Nephron progenitor cell (in vitro differentiated cells): ENCODE results near the gene TFRC.
"Not testable (repeated sequence)": the region's sequence is repeated elsewhere in the genome, so short reads cannot be mapped to it uniquely, and the experiment has no call there.

ENCODE experiments used
- DNase-seq: peaks from one replicate; pipeline ENCODE4 v3.0.0; 2021
- H3K27ac Mint-ChIP-seq: 2 replicates; pipeline ENCODE4 v1.8.0; 2021; ENCODE audit warnings: mild to moderate bottlenecking, moderate library complexity, mixed read lengths
- H3K27me3 Mint-ChIP-seq: 2 replicates; pipeline ENCODE4 v1.8.0; 2021; ENCODE audit warnings: mild to moderate bottlenecking, low read depth, mixed read lengths; ENCODE audit not compliant: poor library complexity
- H3K36me3 Mint-ChIP-seq: 2 replicates; pipeline ENCODE4 v1.8.0; 2021; ENCODE audit warnings: low read depth, mixed read lengths
- H3K4me1 Mint-ChIP-seq: 2 replicates; pipeline ENCODE4 v1.8.0; 2021; ENCODE audit warnings: mixed read lengths
- H3K4me3 Mint-ChIP-seq: 2 replicates; pipeline ENCODE4 v1.8.0; 2021; ENCODE audit warnings: mild to moderate bottlenecking, moderate library complexity, mixed read lengths
- H3K9me3 Mint-ChIP-seq: 2 replicates; pipeline ENCODE4 v1.8.0; 2021; ENCODE audit warnings: mild to moderate bottlenecking, moderate library complexity, mixed read lengths
- TF ChIP-seq, protein P1 (sequence below): fragments of 200-600 bp; sonication (generic); IDR thresholded peaks from 2 replicates; pipeline ENCODE4 v1.5.0; 2021; ENCODE audit warnings: antibody characterized with exemption

TFRC gene

DNA sequence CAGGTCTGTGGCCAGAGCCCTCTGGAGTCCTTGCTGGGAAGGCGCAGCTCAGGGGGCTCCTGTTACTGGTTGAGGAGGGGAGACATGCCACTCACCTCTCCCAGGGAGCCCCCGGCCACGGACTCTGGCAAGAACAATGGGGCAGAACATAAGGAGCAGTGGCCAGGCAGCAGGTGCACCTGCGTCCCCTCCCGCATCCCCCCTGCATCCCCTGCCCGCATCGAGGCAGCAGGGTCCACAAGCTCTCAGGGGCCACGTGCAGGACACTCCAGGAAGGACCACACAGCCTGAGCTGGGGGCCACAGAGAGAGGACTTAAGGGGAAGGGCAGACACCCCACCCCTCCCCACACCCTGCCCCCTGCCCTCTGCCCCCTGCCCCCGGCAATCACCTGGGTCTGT, 73.0 kb downstream of the TFRC start:
- Mint-ChIP-seq H3K27me3 (peaks cover 30% of the 10 kb centered on the region), H3K27ac (no peak overlapping the region), H3K36me3 (no peaks in the 10 kb centered on the region), H3K4me3 (no peak overlapping the region), H3K4me1 (no peaks in the 10 kb centered on the region), H3K9me3 (peaks cover 25% of the 10 kb centered on the region)
- DNase-seq = no peak
- TF ChIP-seq, protein P1, sequence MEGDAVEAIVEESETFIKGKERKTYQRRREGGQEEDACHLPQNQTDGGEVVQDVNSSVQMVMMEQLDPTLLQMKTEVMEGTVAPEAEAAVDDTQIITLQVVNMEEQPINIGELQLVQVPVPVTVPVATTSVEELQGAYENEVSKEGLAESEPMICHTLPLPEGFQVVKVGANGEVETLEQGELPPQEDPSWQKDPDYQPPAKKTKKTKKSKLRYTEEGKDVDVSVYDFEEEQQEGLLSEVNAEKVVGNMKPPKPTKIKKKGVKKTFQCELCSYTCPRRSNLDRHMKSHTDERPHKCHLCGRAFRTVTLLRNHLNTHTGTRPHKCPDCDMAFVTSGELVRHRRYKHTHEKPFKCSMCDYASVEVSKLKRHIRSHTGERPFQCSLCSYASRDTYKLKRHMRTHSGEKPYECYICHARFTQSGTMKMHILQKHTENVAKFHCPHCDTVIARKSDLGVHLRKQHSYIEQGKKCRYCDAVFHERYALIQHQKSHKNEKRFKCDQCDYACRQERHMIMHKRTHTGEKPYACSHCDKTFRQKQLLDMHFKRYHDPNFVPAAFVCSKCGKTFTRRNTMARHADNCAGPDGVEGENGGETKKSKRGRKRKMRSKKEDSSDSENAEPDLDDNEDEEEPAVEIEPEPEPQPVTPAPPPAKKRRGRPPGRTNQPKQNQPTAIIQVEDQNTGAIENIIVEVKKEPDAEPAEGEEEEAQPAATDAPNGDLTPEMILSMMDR = no peak

DNA sequence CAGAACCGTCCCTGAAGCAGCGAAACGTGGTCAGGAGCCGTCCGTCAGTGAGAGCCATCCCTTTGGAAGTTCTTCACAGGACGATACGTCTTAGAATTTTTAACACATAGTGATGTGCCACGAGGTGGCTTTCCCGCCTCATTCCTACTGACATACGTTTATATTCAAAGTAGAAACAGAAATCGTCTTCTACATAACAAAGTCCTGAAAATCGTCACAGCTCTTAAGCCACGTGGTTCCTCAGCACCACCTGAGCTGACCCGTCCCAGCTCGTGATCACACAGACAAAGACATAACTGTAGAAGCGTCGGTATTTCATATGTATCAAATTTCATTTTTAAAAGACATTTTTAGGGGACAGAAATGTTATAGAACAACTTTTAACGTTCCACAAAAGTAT, 73.5 kb downstream of the TFRC start:
- Mint-ChIP-seq H3K27me3 (peaks cover 30% of the 10 kb centered on the region), H3K4me1 (no peaks in the 10 kb centered on the region), H3K36me3 (no peaks in the 10 kb centered on the region), H3K27ac (no peak overlapping the region), H3K9me3 (peaks cover 25% of the 10 kb centered on the region), H3K4me3 (no peak overlapping the region)
- TF ChIP-seq, protein P1 = no peak
- DNase-seq = no peak

DNA sequence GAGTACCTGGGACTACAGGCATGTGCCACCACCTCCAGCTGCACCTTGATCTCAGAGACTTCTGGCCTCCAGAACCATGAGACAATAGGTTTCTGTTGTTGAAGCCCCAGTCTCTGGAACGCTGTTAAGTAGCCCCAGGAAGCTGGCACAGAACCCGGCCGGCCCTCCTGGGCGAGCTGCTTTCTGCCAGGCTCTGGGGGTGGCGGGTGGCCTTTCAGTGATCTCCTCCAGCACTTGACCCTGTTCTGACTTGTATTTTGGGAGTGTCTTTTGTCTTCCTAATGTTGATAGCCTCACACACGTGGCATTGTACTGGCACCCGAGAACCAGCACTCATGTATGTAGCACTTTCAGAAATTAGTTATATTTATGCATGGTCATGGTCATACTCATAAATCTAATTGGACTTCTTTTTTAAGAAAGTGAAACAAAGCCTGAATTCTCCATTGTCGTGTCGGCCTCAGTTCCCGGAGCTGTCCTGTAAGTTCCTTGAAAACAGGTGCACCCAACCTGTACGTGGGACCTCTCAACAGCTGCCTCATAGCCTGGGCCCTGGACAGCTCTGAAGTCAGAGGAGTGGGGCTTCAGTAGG, 74.0 kb downstream of the TFRC start:
- Mint-ChIP-seq H3K36me3 (no peaks in the 10 kb centered on the region), H3K9me3 (peaks cover 25% of the 10 kb centered on the region), H3K27ac (no peak overlapping the region), H3K4me3 (no peak overlapping the region), H3K27me3 (peaks cover 30% of the 10 kb centered on the region), H3K4me1 (no peaks in the 10 kb centered on the region)
- TF ChIP-seq, protein P1 = no peak
- DNase-seq = no peak

DNA sequence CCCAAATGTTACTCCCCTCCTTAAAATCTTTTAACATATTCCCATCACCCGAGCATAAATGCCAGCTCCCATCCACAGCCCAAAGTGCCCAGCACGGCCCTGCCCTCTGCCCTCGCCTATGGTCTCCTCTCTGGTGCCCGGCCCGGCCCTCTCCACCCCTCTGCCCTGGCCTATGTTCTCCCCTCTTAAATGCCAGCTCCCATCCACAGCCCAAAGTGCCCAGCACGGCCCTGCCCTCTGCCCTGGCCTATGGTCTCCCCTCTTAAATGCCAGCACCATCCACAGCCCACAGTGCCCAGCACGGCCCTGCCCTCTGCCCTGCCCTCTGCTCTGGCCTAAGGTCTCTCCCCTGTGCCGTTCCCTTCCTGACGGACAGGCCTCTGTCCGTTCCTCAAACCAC, 76.6 kb downstream of the TFRC start:
- not testable (repeated sequence) for H3K4me1 Mint-ChIP-seq, H3K36me3 Mint-ChIP-seq, H3K27ac Mint-ChIP-seq, H3K4me3 Mint-ChIP-seq, DNase-seq
- Mint-ChIP-seq H3K27me3 (peaks cover 33% of the 10 kb centered on the region), H3K9me3 (peaks cover 14% of the 10 kb centered on the region)

DNA sequence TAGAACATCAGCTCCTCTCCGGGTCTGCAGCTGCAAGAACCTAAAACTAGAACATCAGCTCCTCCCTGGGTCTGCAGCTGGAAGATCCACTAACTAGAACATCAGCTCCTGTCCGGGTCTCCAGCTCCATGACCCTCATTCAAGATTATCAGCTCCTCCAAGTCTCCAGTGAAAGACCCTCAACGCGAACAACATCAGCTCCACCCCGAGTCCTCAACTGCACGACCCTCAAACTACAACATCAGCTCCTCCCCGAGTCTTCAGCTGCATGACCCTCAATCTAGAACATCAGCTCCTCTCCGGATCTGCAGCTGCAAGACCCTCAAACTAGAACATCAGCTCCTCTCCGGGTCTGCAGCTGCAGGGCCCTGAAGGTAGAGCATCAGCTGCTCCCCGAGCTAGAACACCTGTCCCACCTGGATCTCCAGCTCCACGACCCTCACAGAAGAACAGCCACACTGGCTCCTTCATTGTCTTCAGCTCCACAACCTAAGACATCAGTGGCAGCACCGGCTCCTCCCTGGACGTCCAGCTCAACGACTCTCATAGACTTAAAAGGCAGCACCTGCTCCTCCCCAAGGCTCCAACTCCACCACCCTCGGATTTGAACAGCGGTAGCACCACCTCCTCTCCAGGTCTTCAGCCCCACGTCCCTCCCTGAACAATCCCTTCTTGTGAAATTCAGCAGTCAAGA, 77.4 kb downstream of the TFRC start:
- H3K4me3 Mint-ChIP-seq, H3K27ac Mint-ChIP-seq, DNase-seq, H3K4me1 Mint-ChIP-seq, H3K36me3 Mint-ChIP-seq: not testable (repeated sequence)
- H3K9me3 Mint-ChIP-seq = peaks cover 12% of the 10 kb centered on the region
- H3K27me3 Mint-ChIP-seq = peaks cover 29% of the 10 kb centered on the region

DNA sequence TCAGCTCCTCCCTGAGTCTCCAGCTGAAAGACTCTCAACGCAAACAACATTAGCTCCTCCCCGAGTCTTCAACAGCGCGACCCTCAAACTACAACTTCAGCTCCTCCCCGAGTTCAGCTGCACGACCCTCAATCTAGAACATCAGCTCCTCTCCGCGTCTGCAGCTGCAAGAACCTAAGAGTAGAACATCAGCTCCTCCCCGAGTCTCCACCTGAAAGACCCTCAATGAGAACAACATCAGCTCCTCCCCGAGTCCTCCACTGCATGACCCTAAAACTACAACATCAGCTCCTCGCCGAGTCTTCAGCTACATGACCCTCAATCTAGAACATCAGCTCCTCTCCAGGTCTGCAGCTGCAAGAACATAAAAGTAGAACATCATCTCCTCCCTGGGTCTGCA, 78.3 kb downstream of the TFRC start:
- H3K36me3 Mint-ChIP-seq = no peaks in the 10 kb centered on the region
- TF ChIP-seq, protein P1 = no peak
- no peak for DNase-seq
- H3K9me3 Mint-ChIP-seq = peaks cover 12% of the 10 kb centered on the region
- H3K27ac Mint-ChIP-seq = no peak overlapping the region
- no peak overlapping the region for H3K4me3 Mint-ChIP-seq
- H3K27me3 Mint-ChIP-seq = peaks cover 34% of the 10 kb centered on the region
- no peaks in the 10 kb centered on the region for H3K4me1 Mint-ChIP-seq

DNA sequence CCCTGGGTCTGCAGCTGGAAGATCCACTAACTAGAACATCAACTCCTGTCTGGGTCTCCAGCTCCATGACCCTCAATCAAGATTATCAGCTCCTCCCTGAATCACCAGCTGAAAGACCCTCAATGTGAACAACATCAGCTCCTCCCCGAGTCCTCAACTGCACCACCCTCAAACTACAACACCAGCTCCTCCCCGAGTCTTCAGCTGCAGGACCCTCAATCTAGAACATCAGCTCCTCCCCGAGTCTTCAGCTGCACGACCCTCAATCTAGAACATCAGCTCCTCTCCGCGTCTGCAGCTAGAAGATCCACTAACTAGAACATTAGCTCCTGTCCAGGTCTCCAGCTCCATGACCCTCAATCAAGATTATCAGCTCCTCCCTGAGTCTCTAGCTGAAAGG, 79.2 kb downstream of the TFRC start:
- not testable (repeated sequence) for DNase-seq, H3K36me3 Mint-ChIP-seq, H3K4me1 Mint-ChIP-seq, H3K4me3 Mint-ChIP-seq, H3K27ac Mint-ChIP-seq
- Mint-ChIP-seq H3K27me3 (peaks cover 30% of the 10 kb centered on the region), H3K9me3 (peaks cover 12% of the 10 kb centered on the region)

DNA sequence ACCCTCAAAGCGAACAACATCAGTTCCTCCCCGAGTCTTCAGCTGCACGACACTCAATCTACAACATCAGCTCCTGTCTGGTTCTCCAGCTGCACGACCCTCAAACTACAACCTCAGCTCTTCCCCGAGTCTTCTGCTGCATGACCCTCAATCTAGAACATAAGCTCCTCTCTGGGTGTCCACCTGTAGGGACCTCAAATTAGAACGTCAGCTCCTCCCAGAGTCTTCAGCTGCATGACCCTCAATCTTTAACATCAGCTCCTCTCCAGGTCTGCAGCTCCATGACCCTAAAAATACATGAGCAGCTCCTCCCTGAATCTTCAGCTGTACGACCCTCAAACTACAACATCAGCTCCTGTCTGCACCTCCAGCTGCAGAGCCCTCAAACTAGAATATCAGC, 80.7 kb downstream of the TFRC start:
- Mint-ChIP-seq H3K27me3 (peaks cover 28% of the 10 kb centered on the region), H3K9me3 (peaks cover 12% of the 10 kb centered on the region)
- not testable (repeated sequence) for H3K27ac Mint-ChIP-seq, H3K36me3 Mint-ChIP-seq, H3K4me3 Mint-ChIP-seq, DNase-seq, H3K4me1 Mint-ChIP-seq

DNA sequence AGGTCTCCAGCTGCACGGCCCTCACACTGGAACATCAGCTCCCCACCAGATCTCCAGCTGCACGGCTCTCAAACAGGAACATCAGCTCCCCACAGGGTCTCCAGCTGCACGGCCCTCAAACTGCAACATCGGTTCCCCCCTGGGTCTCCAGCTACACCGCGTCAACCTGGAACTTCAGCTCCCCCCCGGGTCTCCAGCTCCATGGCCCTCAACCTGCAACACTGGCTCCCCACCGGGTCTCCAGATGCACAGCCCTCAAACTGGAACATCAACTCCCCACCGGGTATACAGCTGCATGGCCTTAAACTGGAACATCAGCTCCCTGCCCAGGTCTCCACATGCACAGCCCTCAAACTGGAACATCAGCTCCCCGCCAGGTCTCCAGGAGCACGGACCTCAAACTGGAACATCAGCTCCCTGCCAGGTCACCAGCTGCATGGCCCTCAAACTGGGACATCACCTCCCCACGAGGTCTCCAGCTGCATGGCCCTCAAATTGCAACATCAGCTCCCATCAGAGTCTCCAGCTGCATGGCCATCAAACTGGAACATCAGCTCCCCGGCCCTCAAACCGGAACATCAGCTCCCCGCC, 81.4 kb downstream of the TFRC start:
- peaks cover 12% of the 10 kb centered on the region for H3K9me3 Mint-ChIP-seq
- not testable (repeated sequence) for H3K4me1 Mint-ChIP-seq, H3K27ac Mint-ChIP-seq, DNase-seq, H3K4me3 Mint-ChIP-seq, H3K36me3 Mint-ChIP-seq
- H3K27me3 Mint-ChIP-seq = peaks cover 33% of the 10 kb centered on the region
